GM19240 (cell line): ENCODE measurements around the gene STK39.

Experiments used
- DNase-seq: peaks from one replicate; pipeline ENCODE4 v3.0.0; 2011; ENCODE audit warnings: low spot score; ENCODE audit not compliant: insufficient read length

STK39 gene

DNA sequence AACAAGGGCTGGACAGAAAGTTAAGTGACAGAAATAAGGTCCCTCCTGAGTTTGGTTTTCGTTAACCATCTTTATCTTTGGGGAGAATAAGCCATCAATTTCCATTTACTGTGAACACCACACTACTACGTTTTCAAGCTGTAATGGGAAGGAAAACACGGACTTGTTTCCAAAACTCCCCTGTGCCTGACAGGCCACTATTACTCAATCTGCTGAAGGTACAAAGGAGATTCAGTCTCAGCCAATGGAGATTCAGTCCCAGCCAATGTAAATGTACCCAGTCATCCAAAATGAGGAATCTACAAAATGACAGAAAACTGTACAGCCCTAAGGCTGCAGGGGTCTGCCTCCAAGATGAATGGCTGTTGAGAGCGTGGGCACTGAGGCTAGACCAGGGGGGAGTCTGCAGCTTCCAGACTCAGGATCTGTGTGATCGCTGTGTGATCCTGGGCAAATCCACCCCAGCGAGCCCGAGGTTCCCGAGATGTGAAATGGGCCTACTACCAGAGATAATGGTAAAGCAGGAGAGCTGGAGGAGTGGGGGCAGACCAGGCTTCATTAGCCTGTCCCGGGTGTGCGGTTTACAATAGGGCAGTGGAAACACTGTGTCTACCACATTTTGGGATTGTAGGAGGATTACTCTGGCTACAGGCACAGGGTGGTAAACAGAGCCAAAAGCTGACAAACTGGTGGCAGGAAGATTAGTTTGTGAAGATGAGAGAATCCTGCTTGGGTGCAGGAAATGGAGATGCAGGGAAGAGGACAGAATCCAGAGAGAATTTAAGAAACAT, 284.8 kb downstream of the STK39 start:
- DNase-seq = no peak

DNA sequence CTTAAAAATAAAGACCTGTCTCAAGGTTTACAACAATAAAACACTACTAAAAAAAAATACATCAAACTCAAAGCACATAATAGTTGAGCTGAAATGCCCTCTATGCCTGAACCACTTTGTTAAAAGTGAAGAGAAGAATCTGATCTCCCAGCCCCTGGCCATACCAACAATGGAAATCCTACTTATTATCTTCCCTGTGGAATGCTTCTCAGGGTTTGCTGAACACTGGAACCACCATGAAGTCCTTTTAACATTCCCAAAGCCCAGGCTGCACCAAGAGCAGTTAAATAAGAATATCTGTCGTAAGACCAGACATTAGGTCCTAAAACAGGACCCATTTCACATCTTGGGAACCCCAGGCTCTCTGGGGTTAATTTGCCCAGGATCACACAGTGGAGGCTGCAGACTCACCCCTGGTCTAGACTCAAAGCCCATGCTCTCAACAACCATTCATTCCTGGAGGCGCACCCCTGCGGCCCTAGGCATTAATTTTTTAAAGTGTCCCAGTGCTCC, 285.8 kb downstream of the STK39 start:
- no peak for DNase-seq

- DNase-seq = no peak
Observed at GRCh38 chr2:167960089-167960747, 287.2 kb downstream of the STK39 start.

- DNase-seq = no peak
Observed at GRCh38 chr2:167957662-167958061, 289.7 kb downstream of the STK39 start.

DNA sequence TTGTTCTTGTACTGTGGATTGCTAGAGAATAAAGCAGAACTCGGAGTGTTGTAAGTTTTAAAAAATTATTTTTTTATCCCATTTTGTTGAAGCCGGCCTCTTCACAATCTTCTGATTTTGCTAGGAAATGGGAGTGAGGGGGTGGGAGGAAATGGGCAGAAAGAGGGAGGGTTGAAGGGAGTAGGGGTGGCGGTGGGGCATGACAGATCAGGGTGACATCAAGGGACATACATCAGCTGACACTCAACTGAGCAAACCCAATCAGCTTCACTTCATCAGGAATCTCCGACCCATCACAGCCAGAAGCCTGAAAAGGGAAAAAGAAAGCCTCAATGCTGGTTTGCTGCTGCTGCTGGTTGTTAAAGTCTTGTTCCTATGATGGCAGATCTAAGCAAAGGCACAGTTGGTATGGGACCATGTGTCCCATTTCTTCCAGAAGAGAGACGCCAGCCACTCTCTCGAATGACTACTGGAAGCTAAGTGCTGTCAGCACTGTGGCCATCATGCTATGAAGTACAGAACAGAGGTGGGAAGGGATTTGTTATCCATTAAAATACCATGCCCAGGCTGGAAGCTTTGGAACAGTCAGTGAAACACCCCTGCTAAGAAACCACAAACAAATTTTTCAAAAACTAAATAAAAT, 292.0 kb downstream of the STK39 start:
- DNase-seq = no peak

GRCh38 chr2:167954495-167954894, 292.9 kb downstream of the STK39 start:
- no peak for DNase-seq

- no peak for DNase-seq
Observed at GRCh38 chr2:167953776-167954175, 293.6 kb downstream of the STK39 start.

GRCh38 chr2:167950571-167950970, 296.8 kb downstream of the STK39 start:
- DNase-seq = no peak

GRCh38 chr2:167946441-167946841, 301.0 kb downstream of the STK39 start:
- DNase-seq = no peak

DNA sequence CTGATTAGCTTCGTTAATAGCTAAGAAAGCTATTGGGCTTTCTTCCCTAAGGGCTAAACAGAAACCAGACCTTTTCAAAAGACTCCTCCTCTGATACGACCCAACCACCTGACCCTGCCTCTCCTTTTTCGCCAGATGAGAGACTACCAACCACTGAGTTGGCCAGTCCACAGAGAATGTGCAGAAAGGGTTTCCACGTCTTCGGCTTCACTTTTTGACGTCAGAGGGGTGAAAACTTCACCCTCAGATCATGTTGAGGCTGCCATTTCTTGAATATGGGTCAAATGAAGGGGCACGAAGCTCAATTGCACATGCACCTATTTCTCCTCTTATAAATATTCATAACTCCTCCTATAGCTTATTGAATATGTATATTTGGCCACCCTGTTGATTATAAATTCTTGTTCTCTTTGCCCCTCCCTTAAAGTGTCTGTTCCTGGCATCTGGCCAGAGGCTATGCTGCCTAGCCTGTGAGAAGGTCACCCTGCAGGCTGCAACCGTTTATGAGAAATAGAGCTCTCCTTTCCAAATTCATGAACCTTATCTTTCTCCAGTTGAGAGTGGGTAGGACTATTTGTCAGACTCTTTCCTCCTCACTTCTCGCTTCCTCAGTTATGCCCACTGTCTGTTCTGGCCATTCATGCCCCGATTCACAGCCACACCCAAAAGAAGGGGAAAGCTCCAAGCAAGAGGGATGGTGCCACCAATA, 301.6 kb downstream of the STK39 start:
- no peak for DNase-seq

DNA sequence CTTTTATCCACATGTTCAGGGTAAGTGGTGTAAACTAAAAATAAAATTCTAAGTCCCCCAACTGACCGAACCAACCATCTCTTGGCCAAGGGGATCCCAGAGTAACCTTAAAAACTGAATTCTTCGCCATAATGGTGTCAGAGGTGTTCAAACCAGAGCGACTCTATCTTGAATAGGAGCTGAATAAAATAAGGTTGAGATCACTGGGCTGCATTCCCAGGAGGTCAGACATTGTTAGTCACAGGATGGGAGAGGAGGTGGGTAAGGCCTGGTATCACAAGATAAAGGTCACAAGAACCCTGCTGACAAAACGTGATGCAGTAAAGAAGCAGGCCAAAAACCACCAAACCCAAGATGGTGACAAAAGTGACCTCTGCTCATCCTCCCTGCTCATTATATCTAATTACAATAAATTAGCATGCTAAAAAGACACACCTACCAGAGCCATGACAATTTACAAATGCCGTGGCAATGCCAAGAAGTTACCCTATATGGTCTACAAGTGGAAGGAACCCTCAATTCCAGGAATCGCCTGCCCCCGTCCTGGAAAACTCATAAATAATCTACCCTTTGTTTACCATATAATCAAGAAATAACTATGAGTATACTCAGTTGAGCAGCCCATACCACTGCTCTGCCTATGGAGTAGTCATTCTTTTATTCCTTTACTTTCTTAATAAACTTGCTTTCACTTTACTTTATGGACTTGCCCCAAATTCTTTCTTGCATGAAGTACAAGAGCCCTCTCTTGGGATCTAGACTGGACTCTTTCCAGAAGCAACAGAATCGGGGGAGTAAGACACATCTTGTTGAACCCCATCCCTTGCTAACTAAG, 302.4 kb downstream of the STK39 start:
- DNase-seq = no peak

DNA sequence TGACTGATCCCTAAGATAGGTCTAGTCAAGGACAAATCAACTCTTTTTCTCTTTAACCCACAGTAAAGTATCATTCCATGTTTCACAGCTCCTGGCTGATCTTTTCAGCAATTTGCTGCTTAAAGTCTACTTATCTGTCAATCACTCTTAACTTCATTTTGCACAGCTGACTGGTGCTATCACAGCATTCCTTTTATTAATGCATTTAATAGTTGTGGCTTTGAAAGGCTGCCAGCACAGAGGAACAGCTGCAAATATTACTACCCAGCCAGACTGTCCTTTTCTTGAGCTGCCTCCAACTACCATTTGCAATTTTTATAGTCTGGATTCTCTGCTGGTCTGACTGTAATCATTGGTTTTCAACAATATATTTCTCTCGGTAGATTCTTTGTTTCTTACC, 303.5 kb downstream of the STK39 start:
- DNase-seq = no peak

DNA sequence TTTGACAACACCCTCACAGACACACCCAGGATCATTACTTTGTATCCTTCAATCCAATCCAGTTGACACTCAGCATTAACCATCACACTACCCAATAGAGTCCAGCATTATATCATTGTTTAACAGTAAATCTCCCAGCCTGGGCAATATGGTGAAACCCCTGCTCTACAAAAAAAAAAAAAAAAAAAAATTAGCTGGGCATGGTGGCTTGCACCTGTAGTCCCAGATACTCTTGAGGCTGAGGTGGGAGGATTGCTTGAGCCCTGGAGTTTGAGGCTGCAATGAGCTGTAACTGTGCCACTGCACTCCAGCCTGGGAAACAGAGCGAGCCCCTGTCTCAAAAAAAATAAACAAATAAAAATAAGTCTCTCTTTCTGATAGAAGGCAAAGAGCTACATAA, 304.0 kb downstream of the STK39 start:
- no peak for DNase-seq

DNA sequence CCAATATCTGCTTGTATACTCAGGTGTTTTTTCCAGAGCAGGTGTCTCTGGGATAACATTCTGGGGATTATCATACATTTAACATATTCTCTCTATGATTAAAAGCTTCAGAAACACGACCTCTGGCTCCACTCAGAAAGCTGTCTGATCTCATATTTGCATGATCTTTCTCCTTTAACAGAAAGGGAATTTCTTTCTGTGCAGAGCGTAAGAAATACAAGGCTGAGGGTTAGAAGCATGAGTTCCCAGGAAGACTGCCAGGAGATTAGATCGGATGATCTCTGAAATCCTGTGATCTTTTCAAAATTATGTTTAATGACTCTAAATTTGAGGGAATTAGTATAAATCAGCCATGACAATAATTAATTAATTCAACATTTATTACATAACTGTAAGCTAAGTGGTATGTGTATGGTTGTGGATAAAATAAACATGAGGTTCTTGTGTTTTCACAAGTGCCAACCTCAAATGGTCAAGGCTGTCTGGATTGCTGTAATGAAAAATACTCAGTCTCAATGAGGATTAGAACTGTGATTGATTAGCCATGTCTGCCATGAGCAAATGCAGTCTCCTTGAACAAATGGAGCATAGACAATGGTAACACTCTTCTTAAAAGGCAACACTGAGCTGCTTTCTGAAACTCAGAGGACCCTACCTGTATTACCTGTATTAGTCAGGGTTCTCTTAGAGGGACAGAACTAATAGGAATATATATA, 304.9 kb downstream of the STK39 start:
- DNase-seq = no peak

DNA sequence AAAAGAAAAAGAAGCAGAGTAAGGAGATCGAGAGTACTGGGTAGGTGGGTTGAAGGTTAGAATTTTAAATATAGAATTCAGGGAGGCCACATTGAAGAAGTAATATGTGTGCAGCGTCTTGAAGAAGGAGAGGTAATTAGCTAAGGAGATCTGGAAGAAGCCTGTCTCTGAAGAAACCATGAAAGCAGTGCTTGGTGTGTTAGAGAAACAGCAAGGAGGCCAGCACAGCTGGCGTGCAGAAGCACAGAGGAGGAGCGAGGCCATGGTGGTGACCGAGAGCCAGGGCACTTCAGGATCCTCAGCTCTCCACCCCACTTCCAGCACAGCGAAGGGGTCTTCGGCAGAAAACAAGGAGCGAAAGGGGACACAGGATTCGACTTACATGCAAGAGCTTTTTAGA, 305.8 kb downstream of the STK39 start:
- no peak for DNase-seq

- no peak for DNase-seq
Observed at GRCh38 chr2:167940734-167941507, 306.5 kb downstream of the STK39 start.

GRCh38 chr2:167940346-167940725, 307.1 kb downstream of the STK39 start:
- DNase-seq = no peak

DNA sequence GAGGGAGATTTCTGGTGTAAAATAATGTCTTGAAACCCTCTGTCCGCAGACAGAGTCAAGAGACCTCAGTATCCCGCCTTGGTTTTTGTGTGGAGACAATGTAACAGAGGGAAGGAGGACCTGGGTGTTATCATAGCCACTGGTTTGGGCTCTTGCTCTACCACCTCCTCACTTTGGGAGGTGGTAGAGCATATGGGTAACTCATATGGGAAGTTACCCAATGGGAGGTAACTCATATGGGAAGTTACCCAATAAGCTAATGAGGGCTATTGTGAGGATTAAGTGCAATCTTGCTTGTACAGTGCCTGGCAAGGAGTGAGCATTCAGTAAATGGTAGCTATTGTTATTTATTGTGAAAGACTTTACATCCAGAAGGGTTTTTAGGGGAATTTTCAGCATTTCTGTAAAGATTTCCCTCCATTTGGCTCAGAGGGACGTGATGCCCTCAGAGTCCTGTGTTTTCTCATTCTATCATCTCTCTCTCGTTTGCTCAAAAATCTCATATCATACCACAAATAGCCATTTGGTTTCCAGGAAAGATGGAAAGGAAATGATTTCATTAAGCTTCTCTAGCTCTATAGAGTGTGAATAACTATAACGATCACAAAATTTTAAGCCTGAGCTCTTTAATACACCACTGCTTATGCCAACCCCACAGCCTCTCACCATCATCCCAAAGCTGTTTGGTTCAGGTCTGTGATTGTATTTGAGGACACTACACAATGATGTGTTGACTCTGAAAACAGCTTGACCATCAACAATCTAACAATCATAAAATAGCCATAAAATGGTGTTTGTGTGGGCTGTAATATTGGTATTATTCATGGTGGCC, 307.7 kb downstream of the STK39 start:
- no peak for DNase-seq

GRCh38 chr2:167937403-167937802, 310.0 kb downstream of the STK39 start:
- no peak for DNase-seq
